NCI-H2227 treated with DMSO at 0.1 percent for 48 hours (cell line): ENCODE measurements around the gene HPF1.
"Not testable (repeated sequence)": the region's sequence is repeated elsewhere in the genome, so short reads cannot be mapped to it uniquely, and the experiment has no call there.

Experiments
- DNase-seq: peaks from one replicate; lab custom pipeline; 2025; lab: John Stamatoyannopoulos, UW

HPF1 gene

DNA sequence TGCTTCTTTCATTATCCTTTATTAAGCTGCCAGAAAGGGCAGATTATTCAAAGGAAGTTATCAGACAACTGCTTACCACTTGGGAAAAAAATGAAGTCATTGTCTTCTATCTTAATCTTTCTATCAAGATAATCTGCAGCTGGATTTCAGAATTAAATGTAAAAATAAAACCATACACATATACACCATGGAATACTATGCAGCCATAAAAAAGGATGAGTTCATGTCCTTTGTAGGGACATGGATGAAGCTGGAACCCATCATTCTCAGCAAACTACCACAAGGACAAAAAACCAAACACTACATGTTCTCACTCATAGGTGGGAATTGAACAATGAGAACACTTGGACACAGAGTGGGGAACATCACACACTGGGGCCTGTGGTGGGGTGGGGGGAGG is 19.1 kb downstream of the HPF1 start:
- not testable (repeated sequence) for DNase-seq

DNA sequence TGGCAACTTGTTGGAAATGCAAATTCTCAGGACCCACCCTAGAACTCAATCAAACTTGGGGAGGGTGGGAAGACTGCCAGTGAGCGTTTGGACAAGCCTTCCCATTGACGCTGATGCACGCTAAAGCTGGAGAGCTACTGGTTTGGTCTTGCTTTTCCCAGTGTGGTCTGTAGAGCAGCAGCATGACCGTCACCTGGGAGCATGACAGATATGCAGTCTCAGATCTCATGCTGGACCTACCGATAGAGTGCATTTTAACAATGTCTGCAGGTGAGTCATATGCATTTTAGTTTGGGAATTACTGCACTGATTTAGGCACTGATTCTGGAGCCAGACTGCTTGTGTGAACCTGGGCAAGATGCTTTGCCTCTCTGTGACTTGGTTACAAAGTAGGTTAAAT is 27.2 kb downstream of the HPF1 start:
- DNase-seq, result no peak

DNA sequence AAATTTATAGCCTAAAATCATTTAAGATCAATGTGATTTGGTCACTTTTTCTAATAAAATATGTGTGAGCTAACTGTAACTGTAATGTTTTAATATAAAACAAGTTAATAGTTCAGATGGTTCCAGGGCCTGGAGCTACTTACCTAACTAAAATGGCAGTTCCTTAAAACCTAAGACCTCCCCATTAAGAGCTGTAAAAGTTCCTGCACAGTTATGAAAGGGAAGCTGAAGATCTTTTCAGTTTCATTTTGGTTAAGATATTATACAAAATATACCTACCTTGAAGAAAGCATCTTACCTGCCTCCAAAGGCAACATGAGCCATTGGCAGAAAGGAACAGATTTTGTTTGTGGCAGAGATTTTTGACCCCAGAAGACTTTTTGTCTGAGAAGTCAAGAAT is 30.1 kb downstream of the HPF1 start:
- no peak for DNase-seq

DNA sequence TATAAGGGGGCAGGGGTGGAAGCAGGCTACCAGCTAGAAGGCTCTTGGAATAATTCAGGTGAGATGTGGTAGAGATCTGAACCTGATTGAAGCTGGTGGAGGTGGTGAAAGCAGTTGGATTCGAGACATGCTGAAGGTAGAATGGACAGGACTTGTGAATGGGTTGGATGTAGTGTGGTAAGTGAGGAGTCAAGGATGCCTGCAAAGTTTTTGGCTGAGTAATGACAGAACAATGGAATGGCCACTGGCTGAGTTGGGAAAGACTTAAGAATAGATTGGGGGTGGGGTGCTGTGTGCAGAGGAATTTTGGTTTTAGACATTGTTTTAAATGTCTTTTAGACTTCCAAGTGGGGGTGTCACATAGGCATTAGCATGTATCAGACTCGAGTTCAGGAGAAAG is 33.5 kb downstream of the HPF1 start:
- no peak for DNase-seq

DNA sequence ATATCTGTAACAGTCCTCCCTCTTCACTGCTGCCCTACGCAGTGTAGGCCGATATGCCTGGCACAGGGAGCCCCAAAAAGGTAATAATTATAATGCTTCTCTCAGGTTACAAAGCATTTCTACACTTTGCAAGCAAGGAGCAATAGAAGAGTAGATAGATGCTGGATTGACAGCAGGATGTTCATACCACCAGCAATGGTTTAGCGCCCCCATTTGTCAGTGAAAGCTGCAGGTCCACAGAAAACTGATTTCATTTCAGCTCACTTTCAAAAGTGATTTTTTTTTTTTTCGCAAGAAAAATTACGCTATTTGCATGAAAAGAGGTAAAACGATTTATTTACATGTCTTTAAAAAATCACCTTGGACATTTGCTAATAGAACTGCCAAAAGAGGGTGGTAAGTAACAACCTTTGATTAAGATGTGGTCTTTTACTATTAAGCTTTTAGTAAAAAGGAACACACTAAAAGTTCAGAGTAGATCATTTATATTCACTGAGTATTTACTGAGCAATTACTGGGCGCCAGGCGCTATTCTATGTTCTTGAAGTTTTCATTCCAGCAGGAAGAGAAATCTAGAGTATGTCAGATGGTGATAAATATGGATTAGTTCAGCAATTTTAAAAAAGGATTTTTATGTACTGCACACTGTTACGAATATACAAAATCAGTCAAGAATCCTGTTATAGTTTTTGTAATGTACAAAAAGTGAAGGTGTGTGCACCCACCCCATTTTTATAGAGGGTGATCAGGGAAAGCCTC is 34.4 kb downstream of the HPF1 start:
- DNase-seq, result peak; percentile 1

DNA sequence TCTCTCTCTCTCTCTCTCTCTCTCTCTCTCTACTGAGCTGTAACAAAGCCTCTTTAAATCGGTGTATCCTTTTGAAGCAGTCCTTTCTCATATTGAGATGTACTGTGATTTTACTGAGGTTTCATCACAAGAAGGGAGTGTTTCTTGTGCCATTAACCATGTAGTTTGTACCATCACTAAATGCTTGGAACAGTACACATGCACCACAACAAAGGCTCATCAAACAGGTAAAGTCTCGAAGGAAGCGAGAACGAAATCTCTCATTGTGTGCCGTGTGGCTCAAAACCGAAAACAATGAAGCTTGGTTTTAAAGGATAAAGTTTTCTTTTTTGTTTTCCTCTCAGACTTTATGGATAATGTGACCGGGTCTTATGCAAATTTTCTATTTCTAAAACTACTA is 37.2 kb downstream of the HPF1 start:
- no peak for DNase-seq

DNA sequence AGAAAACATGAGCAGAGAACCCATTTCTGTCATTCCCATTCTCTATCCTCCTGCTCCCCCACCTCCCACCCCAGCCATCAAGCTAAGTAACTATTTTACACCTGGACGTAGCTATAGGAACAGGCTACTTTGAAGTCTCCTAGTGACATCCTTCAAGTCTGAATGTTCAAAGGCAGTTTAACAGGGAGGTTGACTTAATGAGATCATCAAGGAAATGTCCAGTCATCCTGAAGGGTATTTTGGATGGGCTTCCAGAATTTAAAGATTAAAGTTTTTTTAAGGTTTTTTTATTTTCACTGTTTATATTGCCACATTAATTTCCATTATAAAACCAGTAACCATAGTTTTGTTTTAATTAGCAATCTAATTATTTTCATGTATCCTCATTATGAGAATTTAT is 41.1 kb downstream of the HPF1 start:
- no peak for DNase-seq

DNA sequence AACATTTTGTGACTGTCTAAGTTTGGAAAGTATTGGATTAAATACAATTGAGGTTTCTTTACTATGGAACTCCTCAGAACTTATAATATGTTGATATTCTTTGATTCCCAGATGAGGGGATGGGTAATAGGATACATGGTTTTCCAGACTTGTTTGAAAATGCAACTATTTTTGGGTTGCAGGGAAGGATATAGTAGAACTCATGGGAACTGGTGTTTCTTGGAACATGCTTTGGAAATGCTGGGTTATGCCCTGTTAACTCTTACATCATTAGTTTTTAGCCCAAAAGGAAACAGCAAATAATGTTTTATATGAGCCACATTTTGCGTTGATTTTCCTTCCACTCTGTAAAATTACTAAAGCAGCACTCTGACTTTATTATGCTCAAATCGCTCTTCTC is 41.9 kb downstream of the HPF1 start:
- DNase-seq, result no peak

DNA sequence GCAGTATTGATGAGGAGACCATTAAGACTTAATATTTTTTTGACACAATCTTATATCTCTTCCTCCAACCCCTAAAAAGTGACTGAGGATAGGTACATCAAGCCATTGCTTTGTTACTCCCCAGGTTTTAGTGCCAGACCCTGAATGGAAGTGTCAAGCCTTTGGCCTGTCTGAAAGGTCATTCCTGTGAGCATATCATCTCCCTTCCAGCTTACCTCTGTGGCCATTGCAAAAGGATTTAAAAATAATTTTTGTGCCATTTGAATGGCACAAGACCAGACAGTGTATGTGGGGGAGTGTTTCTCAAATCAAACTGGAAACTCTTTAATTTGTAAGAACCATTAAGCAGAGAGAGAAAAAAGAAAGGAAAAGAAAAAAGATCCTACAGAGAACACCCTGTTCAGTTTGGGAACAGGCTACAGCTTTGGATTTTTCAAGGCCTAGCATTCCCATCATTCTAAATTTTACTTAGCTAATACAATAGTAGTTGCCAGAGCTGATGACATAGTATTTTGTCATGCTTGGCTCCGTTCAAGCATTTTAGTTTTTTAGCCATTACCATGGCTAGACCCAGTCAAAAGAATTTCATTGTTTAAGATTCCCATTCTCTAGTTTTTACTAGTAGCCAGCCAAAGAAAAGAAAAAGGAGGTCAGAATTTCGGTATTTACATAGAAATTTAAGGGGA is 49.6 kb downstream of the HPF1 start:
- no peak for DNase-seq

DNA sequence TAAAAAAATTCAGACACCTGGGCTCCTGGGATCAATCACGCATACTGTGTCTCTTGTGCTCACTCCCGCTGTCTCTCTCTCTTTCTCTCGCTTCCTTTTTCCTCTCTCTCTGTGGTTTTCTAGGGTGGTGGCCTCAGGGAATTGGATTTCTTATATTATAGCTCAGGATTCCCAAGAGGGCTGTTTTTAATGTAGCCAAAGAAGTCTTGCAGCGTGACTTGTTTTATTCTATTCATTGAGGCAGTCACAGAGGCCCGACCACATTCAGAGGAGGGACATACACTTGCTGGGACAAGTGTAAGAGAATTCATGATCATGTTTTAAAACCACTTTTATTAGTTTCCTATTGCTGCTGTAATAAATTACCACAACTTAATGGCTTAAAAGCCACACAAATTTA is 59.4 kb downstream of the HPF1 start:
- no peak for DNase-seq

DNA sequence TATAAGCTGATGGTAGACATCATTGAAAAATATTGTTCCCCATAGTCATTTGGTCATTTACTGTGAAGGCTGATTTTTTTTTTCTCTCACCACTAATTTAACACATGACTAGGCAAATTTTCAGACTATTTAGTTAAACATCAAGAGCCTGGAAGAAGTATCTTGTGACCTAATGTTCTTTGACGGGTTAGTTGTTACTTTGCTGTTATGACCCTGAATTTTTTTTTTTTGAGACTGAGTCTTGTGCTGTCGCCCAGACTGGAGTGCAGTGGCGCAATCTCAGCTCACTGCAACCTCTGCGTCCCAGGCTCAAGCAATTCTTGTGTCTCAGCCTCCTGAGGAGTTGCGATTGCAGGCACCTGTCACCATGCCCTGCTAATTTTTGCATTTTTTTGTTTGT is 67.0 kb downstream of the HPF1 start:
- no peak for DNase-seq

DNA sequence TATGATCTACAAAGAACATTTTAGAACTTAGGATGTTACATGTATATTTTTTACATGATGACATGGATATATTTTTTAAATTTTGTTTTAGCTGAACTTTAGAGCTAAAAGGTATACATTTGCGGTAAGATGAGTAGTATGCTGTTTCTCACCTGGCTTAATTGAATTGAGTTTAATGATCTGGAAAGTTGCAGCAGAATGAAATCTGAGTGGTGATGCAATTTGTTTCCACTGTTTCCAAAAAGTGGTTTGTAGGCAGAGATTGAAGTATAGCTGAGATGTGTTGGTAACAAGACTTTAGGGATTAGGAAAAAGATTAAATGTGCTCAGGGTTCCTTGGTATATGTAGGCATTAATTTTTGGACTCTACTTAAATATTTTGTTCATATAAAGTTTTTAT is 68.1 kb downstream of the HPF1 start:
- no peak for DNase-seq

DNA sequence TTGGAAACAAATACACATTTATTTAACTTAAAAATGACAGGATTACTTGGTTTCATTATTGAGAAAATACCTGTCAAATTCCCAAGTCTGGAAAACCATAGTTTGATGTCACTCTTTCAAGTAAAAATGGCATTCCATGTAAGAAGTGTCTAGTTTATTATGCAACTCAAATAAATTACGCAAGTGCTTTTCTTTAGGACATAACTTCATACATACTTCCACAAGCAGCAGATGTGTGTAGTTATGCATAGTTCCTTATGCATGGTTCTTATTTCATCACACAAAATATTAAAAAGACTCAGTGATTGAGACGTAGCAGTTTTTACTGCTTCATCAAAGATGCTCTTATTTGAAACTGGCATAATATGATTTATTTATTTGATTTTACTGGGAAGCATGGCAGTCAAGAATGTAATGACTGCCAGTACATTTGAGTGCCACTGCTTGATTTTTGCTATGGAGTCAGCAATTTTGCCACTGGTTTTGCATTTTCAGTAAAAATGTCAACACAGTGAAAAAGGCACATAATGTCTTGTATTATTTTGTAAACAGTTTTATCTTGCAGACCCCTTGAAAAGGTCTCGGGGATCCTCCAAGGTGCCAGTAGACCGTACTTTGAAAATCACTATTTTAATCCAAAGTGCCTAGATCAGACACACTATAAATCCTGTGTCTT is 75.2 kb downstream of the HPF1 start:
- no peak for DNase-seq
